ENCODE data around the gene SCN8A.
"Not testable (repeated sequence)": the region's sequence is repeated elsewhere in the genome, so short reads cannot be mapped to it uniquely, and the experiment has no call there.

Gene SCN8A

GRCh38 chr12:51766067-51766676 is 175.1 kb downstream of the SCN8A start:
- no peak for DNase-seq (ENCODE audit: low spot score)

GRCh38 chr12:51771008-51771407 is 180.0 kb downstream of the SCN8A start:
- no peak for DNase-seq (ENCODE audit: low spot score)

DNA sequence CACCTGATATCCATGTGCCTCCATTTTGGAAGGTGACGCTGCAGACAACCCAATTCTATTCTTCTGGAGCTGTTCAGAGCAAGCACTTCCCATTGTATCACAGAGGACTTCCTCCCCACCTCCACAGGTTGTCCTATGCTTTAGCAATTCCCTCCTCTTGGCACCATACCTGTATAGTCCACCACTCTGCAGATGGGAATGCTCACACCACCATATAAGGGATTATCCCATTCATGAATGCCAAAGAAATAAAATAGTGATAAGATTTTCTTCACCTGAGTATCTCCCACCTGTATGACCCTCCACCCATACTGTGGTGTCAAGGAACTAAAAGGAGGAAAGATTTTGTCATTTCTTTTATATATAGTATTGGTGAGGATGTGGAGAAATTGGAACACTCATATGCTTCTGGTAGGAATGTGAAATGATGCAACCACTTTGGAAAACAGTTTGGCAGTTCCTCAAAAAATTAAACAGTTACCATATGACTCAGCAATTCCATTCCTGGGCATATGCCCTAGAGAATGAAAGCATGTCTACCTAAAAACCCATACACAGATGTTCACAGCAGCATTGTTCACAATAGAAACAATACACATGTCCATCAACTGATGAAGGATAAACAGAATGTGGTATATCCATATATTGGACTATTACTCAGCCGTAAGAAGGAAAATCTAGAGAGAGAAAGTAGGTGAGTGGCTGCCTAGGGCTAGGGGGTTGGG is 182.3 kb downstream of the SCN8A start:
- DNase-seq (ENCODE audit: low spot score): peak; percentile 30

GRCh38 chr12:51774933-51775332 is 183.9 kb downstream of the SCN8A start:
- DNase-seq (ENCODE audit: low spot score): no peak

DNA sequence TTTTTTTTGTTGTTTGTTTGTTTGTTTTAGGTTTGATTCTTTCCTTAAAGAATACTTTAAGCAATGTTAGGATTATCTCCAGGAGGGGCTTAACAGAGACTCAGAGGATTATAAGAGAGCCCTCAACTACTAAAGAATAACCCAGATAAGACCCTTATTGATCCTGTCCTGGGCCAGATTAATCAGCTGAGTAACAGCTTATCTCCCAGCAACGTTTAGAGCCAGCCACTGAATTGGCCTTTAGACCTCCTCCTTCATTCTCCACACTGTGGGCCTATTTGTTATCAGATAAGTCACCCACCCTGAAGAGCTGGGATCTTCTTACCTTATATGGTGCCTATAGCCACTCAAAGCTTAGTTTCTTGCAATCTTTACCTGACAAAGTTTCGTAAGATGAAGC is 186.4 kb downstream of the SCN8A start:
- DNase-seq (ENCODE audit: low spot score): no peak

GRCh38 chr12:51777973-51778372 is 186.9 kb downstream of the SCN8A start:
- no peak for DNase-seq (ENCODE audit: low spot score)

DNA sequence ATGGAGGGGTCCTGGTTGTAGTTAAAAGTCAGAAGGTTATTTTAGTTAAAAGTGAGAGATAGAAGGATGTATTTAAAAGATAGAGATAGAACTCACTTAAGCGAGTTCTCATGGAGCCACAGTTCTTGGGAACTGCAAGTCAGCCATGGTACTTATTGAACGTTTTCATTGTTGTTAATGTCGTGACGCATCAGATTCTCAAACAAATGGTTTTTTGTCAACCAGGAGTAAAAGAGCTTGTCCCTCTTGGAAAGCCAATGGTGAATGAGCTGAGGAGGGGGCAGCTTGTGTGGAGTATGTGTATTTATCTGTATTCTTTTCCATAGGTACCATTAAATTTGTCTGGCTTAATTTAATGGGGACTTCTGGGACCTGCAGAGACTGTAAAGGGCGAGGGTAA is 188.8 kb downstream of the SCN8A start:
- DNase-seq (ENCODE audit: low spot score): no peak

DNA sequence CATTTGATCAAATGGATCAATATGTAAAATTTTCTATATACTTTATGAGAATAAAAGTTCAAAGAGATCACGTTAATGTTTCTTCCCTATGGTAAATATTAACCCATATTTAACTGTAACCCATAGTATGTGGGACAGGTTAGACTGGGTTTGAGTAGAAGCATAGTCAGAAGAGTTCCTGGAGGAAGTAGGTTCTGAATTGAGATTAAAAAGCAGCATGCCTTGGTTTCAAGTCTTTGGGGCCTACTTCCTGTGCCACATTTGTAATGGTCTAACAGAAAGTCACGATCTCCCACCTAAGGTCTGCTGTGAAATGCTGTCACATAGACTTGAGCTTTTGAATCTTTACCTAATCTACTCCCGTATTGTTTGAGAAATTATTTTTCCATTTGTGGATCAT is 193.7 kb downstream of the SCN8A start:
- no peak for DNase-seq (ENCODE audit: low spot score)

DNA sequence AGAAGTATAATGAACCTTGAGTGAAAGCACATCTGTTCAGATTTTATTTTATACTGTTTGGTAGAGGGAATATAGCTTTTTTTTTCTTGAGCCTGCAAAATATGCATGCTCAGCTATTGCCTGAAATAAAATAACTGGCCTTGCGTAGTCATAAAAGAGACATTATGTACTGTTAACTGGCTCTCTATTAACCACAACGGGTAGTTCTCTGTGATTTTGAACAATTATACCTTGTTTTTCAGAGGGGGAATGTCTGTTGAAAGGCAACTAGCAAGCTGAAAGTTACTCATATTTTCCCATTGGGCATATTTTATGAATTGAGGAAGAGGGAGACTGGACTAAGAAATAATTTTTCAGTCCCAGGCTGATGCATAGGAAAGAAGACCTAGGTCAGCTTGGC is 194.9 kb downstream of the SCN8A start:
- no peak for DNase-seq (ENCODE audit: low spot score)

DNA sequence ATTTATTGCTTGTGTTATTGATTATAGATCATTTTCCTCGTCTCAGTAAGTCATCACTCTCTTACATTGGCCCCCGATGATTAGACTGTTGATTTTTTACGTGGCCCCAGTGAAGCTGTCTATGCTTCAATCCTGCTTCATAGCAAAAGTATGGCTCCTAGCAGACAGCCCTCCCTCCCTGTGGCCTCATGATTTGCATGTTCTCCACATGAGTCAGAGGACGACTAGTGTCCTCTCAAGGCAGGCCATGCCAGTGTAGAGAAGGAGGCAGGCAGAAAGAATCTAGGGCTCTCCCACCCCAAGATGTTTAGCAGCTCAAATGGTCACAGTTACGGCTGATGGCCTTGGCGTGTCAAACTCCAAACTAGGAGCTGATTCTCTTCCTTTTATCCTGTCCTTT is 197.8 kb downstream of the SCN8A start:
- peak; percentile 86 for DNase-seq (ENCODE audit: low spot score)

DNA sequence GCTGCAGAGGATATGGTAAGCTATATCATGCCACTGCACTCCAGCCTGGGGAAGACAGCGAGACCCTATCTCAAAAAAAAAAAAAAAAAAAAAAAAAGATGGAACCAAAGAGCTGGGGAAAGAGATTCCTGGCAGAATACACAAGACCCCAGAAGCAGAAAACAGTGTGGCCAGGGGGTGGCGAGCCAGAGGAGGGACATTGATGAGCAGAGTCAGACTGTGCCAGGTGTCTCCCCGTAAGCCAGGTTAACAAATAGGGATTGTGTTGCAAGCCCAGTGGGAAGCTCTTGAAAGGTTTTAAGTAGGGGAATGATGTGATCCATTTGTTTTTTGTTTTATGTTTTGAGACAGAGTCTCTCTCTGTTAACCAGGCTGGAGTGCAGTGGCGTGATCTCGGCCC is 201.4 kb downstream of the SCN8A start:
- no peak for DNase-seq (ENCODE audit: low spot score)

DNA sequence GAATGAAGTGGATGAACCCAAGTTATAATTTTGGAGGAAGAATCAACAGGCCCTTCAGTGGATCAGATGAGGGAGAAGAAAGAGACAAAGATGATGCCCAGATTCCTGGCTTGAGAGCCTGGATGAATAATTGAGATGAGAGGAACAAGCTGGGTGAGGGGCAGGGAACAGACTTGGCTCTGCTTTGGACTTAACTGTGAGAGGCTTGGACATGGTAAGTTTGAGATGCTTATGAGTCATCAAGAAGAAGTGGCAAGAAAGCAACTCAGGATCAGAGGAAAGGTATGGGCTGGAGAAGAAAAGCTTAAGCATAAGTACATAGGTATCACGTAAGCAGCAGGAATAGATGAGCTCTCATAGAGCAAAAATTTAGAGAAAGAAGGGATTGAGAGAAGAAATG is 202.2 kb downstream of the SCN8A start:
- no peak for DNase-seq (ENCODE audit: low spot score)

DNA sequence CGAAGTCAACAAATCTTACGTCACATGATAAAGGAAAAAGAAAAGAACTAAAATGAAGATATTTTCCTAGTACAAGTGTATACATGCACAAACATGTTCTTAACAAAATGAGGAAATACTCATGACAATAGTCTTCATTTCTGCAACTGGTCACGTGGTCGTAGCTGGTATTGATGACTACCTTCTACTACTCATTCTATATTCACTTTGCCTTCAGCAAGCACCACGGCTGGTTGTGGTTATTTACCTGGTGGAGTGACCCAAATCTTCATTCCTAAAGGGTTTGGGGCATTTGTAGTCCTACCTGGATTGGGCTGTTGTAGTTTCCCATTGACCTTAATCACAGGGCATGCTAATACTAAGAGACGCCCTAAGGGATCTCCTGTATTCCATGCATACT is 206.3 kb downstream of the SCN8A start:
- no peak for DNase-seq (ENCODE audit: low spot score)

GRCh38 chr12:51798051-51798450 is 207.0 kb downstream of the SCN8A start:
- not testable (repeated sequence) for DNase-seq (ENCODE audit: low spot score)

DNA sequence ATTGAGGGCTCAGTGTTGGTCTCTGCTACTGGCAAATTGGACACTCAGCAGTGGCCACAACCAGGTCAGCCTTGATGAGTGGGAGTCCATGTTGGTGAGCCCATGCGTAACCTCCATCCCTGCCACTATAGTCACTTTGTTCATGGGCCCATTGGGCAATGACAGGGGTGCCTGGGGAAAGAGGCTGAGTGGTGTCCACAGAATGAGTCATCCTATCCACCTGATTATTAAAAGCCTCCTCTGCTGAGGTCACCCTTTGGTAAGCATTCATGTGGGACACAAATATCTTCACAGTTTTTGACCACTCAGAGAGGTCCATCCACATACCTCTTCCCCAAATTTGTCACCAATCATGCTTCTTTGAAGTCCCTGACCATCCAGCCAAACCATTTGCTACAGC is 207.5 kb downstream of the SCN8A start:
- DNase-seq (ENCODE audit: low spot score): no peak

- no peak for DNase-seq (ENCODE audit: low spot score)
Observed at GRCh38 chr12:51801027-51801426, 210.0 kb downstream of the SCN8A start.

DNA sequence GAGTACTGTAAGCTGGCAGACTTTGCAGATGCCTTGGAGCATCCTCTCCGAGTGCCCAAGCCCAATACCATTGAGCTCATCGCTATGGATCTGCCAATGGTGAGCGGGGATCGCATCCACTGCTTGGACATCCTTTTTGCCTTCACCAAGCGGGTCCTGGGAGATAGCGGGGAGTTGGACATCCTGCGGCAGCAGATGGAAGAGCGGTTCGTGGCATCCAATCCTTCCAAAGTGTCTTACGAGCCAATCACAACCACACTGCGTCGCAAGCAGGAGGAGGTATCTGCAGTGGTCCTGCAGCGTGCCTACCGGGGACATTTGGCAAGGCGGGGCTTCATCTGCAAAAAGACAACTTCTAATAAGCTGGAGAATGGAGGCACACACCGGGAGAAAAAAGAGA is 215.9 kb downstream of the SCN8A start:
- DNase-seq (ENCODE audit: low spot score): no peak

DNA sequence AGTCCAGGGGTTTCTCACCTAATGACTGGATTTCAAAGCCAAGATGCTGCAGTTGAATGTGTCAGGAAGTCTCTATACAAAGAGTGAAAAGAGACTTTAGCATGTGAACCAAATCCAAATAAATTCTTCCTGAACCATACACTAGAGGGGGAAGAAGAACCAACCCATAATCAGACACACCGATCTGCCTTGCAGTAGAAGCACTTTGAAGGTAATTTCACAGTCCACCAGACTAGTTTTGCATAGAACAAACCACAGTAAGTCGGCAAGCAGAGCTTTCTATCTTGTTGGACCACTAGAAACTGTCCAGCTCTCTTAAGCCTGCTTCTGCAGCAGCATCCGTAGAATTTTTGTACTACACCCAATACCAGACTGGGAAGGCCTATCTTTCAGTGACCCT is 218.2 kb downstream of the SCN8A start:
- no peak for DNase-seq (ENCODE audit: low spot score)

DNA sequence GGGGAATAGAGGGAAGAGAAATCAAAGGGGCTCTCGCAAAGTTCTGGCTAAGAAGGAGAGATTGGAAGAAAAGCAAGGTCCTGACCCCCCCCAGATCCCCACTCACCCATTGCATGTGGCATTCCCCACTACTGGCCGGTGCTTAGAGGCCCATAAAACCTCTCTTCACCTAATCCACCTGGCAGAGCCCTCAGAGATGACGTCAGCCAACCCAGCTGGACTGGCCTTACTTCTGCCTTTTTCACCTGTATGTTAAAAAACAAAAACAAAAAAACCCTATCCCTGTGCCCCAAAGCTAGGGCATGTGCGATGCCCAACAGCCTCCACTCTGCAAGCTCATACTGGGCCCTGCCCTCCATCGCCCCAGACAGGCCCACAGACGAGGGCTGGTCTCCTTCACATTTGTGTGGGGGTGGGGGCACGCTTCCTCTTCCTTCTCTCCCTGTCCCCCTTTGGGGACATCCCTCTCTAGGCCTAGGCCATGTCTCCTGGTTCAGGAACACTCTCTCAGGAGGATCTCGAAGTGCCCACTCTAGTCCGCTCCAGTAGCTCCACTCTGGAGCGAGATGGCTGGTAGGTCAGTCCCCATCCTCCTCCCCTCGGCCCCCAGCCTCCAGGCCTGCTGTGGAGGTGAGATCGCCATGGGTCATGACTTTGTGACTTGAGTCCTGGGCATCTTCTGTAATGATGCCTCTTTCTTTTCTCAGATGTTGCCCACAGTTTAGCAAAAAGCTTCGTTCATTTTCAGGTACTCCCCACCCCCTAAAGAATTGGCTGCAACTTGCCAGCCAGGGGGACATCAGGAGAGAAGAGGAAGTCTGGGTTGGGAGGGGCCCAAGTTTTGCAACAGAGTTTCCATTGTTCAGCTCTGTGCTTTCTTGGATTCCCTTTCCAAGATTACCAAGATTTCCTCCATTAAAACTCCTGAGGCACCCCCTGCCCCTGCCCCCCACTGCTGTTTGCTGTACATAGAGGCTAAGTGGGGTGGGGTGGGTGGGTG is 220.5 kb downstream of the SCN8A start:
- DNase-seq (ENCODE audit: low spot score): no peak

- DNase-seq (ENCODE audit: low spot score): no peak
Observed at GRCh38 chr12:51812871-51813270, 221.8 kb downstream of the SCN8A start.

- no peak for DNase-seq (ENCODE audit: low spot score)
Observed at GRCh38 chr12:51813931-51814310, 222.9 kb downstream of the SCN8A start.

DNA sequence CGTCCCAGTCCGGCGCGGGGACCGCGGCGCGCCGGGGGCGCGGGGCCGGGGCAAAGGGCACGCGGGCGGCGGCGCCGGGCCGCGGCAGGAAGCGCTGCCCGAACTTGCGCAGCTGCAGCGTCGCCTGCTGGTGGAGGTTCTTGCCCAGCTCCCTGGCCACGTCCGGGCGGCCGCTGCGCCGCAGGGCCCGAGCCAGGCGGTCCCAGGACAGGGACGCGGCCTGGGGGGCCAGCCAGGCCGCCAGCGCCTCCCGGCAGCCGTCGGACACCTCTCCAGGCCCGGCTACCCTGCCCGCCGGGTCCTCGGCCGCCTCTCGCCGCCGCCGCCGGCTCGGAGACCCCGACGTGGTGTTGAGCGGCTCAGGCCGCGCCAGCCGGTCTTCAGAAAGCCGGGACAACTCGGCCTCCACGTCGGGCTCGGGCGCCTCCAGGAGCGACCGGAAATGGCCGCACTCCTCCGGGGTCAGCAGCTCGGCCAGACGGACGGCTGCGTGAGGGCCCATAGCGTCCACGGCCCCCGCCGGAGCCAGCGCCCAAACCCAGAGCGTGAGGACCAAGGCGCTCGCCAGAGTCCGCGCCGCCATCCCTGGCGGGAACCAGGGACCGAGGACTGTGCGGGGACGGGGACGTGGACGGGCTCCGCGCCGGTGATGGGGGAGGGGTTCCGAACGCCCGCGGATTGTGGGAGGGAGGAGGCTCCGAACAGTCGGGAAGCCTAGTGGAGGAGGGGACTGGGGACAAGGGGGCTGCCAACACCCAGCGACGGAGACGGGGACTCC is 223.5 kb downstream of the SCN8A start:
- DNase-seq (ENCODE audit: low spot score): peak; percentile 86
